NCI-H345 treated with DMSO at 0.1 percent for 48 hours (cell line): Measurements from ENCODE around the gene PRLR.

Source experiments
- DNase-seq: peaks from one replicate; lab custom pipeline; 2025; ENCODE audit not compliant: unreplicated experiment; lab: John Stamatoyannopoulos, UW

PRLR gene

DNA sequence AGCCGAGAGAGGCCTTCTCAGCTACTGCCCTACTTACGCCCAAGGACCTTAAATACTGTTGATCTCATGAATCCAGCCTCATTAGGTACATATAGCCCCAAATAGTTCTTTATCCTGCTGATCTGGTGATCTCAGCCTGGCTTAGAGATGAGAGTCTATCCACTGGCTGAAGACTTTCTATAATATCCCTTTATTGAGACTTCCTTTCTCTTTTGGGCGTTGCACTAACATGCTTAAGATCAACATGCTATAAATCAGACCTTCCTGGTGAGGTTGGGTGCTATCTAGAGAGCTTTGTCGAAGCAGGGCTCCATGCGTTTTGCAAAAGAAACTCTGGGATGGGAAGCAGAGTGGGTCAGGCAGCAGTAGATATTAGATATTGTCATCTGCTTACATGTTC lies 138.6 kb downstream of the PRLR start:
- DNase-seq, result no peak

DNA sequence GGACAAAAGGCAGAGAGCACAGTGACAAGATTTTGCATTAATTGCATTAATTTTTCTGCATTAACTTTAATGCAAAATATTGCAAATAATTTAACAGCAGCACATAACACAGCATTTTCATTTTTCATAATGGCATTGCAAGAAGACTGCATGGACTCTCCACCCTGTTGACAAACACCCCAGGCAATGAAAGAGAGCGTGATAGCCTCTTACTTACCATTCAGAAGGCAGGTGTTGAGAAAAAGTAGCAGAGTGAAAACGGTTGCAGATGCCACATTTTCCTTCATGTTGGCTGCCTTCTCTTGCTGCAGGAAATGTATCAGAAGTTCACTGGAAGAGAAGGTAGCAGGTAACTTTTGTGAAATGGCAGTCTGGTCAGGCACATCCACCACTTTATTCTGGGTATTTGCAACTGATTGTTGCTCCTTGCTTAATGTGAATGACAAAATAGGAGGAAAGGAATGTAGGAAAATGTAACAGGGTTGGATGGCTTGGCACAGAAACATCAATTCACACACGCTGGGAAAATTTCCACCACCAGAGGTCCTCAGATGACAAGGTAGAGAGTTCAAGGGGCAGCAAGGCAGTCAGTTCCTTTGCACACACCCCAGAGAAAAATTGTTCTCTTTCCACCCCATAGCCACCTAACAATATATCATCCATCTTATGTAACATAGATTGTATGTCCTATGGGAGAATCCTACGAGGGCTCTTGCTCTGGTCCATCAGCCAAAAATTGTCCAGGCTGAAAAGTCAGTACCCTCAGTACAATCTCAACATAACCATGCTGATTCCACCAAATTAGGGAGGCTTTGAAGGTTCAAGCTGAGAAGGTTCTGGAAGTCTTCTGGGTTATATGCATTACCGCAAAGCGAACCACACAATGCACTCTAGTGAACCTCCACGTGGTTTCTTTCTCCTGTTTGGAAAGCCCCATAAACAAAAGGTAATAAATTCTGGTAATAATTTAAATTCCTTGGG lies 140.7 kb downstream of the PRLR start:
- peak; percentile 6 for DNase-seq

DNA sequence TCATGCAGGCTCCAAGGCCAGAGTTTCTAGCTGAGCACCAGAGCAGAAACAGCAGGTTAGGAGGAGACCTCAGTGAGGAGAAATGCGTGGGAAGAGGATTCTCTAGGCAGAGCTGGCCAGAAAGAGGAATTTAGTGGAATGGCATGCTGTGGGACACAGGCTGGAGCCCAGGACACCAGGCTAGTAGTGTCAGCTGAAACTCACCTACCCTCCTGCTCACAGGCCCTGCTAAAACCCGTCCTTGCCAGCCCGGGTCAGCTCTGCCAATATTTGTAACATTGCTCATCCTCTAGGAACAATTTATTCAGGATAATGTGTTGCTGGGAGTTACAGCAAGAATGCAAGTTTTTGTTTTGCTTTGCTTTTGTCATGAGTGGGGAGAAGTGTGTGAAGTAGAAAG lies 142.3 kb downstream of the PRLR start:
- DNase-seq, result no peak

DNA sequence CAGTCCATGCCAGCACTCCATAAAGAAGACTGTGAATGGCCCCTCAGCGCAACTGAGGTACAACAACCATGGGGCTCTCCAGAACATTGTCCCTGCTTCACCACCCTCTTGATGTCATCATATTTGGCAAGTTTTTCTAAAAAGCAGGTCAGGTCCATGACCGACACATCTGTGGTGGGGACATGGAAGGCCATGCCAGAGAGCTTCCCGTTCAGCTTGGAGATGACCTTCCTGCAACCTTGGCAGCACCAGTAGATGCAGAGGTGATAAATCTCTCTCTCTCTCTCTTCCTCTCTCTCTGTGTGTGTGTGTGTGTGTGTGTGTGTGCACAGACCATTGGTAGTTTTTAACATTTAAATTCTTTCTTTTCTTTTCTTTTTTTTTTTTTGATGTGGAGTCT lies 147.1 kb downstream of the PRLR start:
- no peak for DNase-seq

DNA sequence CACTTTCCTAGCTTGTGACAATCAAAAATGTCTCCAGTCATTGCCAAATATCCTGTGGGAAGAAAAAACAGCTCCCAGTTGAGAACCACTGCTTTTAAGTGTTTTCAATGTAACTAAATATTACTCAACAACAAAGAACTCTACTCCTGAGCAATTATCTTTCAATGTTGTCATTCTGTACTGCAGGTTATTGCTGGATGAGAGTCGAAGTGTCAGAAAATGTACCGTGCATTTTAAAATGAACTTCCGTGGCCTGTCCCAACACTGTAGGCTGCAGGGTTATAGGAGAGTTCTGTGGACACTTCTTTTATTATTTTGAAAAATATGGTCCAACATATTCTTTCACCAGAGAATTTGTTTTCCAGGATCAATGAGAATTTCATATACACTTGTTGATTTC lies 147.8 kb downstream of the PRLR start:
- DNase-seq, result no peak

DNA sequence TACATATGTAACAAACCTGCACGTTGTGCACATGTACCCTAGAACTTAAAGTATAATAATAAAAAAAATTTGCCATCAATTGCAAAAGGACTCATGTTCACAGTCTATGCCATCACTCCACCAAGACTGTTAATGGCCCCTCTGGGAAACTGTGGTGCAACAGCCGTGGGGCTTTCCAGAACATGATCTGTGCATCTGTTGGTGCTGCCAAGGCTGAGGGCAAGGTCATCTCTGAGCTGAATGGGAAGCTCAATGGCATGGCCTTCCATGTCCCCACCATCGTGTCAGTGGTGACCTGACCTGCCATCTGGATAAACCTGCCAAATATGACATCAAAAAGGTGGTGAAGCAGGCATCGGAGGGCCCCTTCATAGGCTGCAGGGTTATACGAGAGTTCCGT lies 149.2 kb downstream of the PRLR start:
- no peak for DNase-seq

DNA sequence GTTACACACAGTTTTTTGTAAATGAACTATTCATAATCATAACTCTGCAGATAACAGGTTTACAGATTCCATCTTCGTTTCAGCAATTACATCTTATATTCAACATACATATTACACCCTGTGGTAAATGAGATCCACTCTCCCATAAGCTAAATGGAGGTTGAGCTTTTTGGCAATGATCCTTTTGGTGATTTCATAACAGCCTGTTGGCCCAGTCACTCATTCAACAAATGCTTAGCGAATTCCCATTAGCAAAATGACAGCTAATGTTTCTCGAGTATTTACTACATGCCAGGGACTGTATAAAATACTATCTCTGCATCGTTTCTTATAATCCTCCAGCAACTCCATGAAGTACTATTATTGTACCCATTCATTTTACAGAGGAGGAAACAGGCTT lies 157.1 kb downstream of the PRLR start:
- no peak for DNase-seq

DNA sequence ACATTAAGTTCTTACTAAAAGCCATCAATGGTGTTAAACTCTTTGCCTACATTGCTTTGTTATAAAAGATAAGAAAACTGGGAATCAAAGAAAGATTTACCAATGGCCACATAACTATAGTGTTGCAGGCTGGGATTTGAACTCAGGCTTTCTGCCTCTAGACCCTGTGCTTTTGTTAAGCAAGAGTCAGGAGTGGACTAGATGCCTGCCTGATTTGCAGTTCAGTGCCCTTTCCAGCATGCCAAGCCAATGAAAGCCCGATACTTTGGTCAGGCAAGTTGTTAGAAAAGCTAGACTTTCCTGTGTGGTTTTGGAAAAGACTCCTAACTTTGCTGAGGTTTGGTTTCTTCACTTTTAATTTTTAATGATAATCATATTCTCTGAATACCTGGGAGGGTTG lies 161.1 kb downstream of the PRLR start:
- DNase-seq, result no peak

DNA sequence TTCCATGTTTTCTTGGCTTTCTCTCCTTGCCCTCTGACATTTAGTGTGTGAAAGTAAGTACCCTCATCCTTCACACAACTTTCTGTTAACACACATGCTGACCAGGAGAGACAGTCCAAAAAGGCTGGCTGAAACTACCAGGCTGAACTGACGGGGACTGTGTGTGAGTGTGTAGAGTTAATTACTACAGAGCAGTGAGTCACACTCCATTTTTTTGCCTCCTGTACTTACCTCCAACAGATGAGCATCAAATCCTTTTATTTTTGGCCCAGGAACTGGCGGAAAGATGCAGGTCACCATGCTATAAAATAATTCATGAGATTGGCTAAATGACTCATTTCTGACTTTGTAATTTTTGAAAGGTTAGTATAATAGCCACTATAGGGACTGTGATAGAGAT lies 162.3 kb downstream of the PRLR start:
- DNase-seq, result no peak

DNA sequence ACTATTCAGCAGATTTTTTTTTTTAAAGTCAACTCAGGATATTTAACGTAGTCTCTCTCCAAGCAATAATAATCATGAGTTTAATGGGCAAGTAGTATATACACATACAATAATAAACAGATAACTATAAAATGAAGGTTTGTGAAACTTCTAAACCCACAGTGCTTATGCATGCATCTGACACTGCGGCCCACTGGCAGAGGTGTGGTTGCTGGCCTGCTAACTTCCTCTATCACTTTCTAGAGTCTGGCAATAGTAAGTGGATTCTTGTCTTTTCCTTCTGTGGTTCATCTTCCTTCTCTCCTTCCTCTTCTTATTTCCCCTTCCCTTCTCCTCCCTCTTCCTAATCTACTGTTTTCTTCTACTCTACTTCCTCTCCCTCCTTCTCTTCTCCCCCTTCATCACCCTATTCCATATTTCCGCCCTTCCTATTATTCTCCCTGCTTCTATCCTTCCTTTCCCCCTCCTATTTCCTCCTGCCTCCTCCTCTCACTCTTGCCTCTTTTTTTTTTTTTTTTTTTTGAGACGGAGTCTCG lies 164.0 kb downstream of the PRLR start:
- no peak for DNase-seq

DNA sequence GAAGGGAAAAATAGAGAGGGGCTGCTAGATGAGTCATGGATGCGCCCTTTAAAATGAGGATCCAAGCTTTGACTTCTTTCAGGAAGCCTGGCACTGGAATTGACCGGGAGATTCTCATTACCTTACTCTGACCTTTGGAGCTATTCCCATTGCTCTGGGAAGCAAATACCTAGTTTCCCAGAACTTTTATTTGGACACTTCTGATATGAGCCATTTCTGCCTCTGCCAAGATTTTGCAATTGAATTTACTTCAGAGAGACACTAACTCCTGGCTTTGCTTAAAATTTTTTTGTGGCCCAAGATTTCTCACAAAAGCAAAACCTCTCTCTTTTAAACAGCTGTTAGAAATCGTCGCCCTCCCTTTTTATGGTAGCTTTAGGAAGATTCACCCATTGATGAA lies 166.9 kb downstream of the PRLR start:
- DNase-seq, result no peak

DNA sequence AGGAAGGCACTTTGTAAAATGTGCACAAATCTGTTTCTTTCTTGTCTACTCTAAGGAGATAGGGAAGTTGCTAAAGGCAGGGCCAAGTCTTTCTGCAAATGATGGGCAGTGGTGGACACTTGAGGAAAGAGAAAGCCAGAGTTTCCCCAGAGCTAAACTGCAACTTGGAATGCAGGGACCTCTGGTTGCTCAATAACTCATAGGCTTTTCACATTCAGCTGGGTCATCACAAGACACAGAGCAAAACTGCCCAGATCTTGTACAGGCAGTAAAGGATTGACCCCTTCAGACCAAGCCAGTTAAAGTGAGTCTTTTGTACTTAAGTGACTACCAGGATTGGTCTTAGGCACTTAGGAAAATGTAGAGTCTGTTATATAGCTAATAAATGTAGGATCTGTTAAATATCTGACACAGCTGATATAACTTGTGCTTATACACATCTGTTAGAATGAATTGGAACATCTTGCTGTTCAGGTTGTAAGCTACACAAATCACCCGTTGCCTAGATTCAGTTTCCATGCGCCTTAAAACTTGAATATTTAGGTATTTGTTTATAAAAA lies 169.0 kb downstream of the PRLR start:
- no peak for DNase-seq

DNA sequence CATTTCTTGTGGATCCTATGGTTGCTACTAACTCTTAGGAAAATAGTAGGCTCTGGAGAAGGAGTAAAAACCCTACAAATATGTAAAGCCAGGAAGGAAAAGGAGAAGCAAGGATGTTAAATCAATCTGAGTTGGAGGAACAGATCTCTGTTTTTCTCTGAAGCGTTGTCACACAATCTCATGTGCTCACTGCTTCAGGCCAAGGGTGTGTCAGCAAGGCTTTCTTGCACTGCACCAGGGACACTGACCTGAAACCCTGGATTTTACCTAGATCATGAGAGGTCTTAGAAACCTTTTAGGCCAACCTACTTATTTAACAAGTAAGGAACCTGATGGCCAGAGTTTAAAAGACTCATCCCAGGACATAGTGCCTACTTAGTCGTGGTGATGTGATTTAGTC lies 170.1 kb downstream of the PRLR start:
- no peak for DNase-seq

DNA sequence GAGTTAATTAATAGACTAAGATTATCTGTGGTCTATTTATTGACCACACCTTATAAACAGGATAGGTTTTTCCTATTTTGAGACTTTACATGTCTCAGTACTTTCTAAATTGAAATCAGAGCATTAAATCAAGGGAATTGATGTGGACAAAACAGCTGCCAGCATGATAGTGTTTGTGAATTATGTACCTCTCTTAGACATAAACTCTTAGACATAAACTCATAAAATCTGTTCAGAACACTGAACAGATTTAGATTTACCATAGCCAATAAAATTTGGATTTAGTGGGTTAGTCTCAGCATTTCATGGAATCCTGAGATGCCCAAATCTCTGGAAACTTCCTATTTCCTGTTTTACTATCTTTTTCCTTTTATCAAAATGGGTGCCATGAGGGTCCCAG lies 171.0 kb downstream of the PRLR start:
- DNase-seq, result no peak

DNA sequence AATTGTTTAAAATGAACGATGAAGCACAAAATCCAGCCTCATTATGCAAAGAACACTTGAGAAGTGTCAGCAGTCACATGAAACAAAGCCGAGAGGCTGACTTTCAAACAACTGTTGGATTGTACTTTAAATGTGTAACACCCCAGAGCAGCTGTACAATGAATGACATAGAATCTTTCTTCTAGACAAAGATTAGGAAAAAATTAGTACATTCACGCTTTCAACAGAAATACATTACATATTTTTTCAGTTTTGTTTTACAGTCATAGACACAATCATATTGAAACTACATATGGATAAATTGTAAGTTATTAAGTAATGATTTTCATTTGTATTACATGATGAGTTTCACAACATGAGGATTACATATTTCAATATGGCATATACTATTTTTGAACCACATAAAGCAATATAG lies 171.9 kb downstream of the PRLR start:
- no peak for DNase-seq

DNA sequence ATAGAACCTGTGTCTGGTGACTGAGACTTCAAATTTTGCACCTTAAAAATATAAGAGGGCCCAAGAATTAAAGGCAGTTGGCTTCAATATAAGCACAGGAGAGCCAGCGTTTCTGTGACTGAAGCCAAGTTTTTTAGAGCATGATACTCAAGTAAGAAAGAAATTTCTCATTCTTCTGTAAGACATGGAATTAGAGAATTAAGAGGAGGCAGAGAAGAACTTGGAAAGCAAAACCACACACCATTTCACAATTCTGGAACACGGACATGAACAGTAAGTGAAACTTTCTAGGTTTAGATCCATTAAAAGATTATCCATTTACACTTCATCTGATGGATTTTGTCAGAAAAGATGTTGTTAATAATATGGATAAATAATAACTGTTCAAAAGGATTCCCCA lies 173.6 kb downstream of the PRLR start:
- no peak for DNase-seq

DNA sequence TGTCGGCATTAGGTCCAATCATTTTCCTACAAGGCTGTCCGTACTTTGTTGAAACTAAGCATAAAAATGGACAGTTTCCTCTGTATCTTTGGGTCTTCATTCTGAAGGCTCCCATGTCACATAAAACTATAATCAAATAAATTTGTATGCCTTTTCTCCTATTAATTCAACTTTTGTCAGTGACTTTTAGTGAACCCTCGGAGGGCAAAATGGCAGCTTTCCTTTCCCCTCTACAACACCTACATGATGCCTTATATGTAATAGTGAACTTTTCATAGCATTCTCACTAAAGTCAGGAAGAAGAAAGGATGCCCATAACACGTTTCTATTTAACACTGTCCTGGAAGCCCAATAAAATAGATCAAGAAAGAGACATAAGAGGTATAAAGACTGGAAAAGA lies 177.4 kb downstream of the PRLR start:
- no peak for DNase-seq

DNA sequence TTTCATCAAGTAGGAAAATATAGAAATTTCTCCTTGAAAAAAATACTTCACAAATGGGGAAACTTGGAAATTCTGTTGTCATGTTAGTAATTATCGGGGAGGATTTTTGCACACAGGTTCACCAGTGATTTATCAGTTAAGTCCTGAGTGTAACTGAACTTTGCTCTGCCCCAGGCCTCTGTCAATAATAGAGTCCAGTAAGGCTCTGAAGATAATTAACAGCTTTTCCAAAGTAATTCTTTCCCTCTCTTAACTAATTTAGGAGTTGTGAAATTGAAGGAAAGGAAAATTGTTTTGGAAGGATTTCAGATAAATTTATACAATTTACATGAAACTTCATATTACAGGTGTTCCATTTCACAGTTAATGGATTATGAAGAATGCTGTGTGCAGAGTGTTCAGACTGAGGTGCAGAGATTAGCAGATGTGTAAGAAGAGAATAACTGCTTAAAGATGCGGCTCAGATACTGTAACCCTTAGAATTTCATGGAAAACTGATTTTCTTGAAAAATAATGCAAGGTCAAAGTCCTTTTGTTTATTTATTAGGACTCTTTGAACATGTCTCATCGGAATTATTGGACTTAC lies 179.7 kb downstream of the PRLR start:
- DNase-seq, result no peak

DNA sequence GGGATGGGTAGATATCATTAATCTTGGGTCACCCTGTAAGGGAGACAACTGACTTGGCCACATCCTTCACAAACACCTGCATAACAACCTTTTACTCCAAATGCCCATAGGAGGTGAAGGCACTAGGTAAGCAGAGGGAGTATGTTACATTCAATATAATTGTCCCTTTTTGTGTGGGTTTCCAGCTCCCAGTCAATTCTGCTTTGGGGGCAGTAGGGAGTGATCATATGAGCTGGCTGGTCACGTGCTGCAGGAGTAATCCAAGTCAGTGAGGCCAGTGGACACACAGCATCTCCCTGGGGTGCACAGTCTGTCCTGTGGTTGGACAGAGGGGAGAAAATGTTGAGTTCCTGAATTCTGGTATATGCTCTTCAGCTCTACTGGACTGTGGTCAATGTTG lies 181.4 kb downstream of the PRLR start:
- DNase-seq, result no peak

DNA sequence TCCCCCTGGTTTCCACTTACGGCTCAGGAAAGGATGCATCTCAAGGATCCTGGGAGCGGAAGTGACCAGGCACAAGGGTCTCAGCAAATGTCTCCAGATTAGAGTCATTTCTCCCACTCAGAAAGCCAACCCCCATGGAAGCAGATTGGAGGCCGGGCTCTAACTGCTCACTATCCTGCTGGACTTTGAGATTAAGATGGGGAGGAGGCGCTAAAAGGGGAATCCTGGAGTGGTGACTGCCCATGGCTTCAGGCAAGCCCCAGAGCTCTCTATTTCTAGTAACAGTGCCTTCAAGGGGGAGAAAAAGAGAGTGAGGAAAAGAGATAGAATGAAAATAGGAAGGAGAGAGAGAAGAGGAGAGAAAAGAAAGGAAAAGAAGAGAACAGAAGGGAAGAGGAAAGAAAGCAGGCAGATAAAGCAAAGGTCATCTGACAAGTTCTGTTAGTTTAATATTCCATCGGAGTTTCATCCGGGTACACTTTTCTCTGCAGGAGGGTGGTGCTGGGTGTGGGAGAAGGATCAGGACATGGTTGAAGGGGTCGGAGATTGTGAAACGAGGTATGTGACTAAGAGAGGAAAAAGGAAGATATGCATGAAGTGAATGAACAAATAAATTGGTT lies 182.4 kb downstream of the PRLR start, which contains the start of gene AGXT2:
Gene AGXT2, minus strand, starts transcription at position 165 of the 620 bp plus-strand sequence. Its CDS starts 57 bp downstream, at position 108.
- no peak for DNase-seq

DNA sequence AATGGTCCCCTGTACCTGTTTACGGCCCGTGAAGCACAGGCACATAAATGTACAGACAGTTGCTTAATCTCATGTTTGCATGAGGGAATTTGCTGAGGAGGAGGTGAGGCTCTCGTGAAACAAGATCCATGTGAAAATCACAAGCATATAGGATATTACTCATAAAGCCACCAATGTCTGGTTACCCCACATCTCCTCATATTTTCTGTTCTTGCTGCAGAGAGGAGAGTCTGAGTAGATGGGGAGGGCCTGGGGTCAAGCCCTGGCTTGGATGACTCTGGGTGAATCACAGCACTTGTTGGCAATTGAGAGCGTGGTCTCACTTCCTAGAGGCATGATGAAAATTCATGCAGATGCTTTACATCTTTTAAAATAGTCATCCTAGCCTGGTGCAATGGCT lies 183.5 kb downstream of the PRLR start:
- DNase-seq, result no peak
